Right hindlimb (tissue), 1 donor: ENCODE results near the gene SMIM22.

Experiments
- DNase-seq: peaks from one replicate; pipeline ENCODE4 v3.0.0-alpha.2; 2018

SMIM22 gene

GRCh38 chr16:4826526-4826925 is 31.4 kb downstream of the SMIM22 start:
- DNase-seq, result no peak

DNA sequence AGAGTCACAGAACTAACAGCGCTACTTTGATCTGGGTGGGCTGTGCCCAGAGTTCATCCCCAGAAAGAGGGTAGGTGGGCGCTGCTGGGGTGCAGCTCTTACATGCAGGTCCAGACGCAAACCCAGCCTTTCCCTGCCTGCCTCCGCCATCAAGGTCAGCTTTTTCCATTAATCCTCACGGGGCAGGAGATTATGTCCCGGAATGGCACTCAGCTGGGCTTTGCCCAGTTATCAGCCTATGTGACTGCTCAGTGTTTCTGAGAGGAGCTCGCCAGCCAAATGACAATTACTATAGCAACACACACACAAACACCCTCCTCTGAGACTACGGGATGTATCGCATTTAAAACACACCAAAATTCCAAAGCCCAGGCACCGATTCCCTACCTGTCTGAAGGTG is 31.8 kb downstream of the SMIM22 start:
- no peak for DNase-seq

- DNase-seq, result no peak
Measured at GRCh38 chr16:4828567-4829321, 33.6 kb downstream of the SMIM22 start.

DNA sequence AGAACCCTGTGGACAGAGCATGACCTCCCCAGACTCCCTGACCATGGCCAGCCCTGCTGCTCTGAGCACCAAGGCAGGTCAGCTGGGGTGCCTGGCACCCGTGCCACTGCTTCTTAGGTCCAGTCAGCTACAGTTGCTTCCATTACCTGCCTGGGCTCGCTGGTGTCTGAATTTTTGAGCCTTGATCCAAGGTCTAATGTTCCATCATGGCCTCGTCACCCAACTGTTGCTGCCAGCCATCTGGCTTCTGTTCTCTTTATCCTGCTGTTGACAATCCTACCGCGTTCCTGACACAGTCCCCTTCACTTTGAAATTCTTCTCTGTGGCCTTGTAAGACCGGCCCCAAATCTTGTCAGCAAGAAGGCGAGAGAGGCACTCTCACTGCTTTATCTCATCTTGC is 35.2 kb downstream of the SMIM22 start:
- DNase-seq, result no peak

DNA sequence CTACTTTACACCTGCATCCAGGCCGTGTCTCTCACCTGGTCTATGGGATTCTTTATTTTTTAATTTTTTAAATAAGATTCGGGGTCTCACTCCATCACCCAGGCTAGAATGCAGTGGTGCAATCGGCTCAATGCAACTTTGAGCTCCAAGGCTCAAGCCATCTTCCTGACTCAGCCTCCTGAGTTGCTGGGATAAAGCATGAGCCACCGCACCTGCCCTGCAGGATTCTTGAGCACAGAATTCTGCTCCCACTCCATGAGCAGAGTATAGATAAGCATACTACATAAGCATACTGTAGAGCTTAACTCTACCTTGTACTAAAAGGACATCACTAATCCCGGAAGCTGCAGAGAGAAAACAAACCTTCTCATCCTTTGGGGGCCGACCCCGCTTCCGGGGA is 36.4 kb downstream of the SMIM22 start:
- DNase-seq, result no peak

DNA sequence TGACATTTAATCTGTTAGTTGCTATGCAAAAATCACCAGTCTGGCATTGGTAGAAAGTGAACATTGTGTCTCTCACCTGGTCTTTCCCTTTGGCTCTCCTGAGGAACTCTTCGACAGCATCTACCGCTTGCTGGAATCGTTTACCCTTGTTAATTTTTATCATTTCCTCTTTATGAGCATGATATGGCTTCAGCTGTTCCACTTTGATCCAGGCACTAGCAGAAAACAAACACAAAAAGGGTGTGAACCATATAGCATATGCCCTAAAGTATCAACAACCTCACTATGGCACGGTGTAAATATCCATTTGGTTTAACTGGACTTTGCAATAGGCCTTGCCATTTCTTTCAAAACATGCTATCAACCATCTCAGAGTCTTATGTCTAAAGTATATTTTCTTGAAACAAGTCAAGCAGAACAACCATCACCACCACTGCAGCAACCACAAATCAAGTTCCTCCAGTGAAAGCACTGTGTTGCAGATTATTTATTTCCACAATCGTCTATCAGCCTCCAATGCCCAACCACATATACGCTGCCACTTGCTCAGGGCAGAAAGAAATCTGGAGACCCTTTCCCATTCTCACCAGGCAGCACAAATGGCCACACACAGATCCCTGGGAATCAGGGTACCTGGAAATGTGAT is 37.7 kb downstream of the SMIM22 start:
- no peak for DNase-seq

- DNase-seq, result no peak
Measured at GRCh38 chr16:4833584-4833983, 38.4 kb downstream of the SMIM22 start.

- DNase-seq, result no peak
Measured at GRCh38 chr16:4836727-4837126, 41.6 kb downstream of the SMIM22 start.

GRCh38 chr16:4837733-4838501 is 42.7 kb downstream of the SMIM22 start:
- DNase-seq, result no peak

DNA sequence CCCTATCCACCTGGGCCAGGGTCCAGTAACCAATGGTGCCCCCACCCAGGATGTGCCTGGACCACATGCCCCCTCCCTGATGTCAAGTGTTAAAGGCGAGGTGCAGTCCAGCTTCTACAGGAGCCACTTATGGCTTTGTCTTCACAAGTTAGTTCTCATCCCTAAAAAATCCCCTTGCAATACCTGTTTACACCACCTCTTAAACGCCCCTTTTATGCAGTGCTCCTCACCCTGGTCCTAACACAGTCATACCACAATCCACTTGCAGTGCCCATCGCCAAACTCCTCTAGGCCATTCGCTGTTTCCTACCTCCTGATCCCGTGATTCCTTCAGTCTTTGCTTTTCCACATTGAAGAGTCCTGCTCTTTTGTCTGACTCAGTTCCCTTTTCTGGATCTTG is 44.8 kb downstream of the SMIM22 start:
- no peak for DNase-seq

- no peak for DNase-seq
Measured at GRCh38 chr16:4840984-4841383, 45.8 kb downstream of the SMIM22 start.
